OCI-LY1 (cell line): ENCODE measurements around the gene LBHD2.

Experiments used
- CTCF ChIP-seq: fragments of 200-600 bp; sonication (generic), shearing (Covaris generic); IDR thresholded peaks from 2 replicates; pipeline ENCODE4 v1.5.1; 2017; ENCODE audit warnings: mild to moderate bottlenecking, antibody characterized with exemption, low read length, moderate library complexity, mixed read lengths
- EZH2 ChIP-seq: fragments of 200-600 bp; sonication (generic), shearing (Covaris generic); IDR thresholded peaks from 2 replicates; pipeline ENCODE4 v1.8.0; 2017; ENCODE audit warnings: borderline replicate concordance, mixed run types, mild to moderate bottlenecking, antibody characterized with exemption, low read length, moderate library complexity, mixed read lengths

DNA sequence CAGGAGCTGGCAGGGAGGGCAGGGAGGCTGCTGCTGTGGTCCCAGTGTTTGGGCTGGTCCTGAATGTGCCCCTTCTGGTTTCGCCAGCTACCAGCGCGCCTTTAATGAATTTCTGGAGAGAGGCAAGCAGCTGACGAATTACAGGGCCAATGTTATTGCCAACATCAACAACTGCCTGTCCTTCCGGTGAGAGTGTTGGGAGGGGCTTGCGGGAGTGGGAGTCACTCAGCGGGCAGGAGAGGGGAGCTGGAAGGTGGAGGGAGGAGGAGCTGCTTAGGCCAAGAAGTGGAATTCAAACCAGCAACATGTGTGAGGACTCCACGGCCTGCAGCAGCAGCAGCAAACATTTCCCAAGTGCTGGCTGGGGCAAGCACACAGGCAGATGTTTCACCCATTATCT is 47.0 kb downstream of the LBHD2 start:
- no peak for TF ChIP-seq CTCF
- no peak for TF ChIP-seq EZH2
